MV-4-11 (cell line): ENCODE results near the gene GINS2.
A peak's percentile ranks its signal among the peaks of the same experiment; 100 is the strongest.

Experiments used
- DNase-seq: peaks from one replicate; lab custom pipeline; 2025; lab: John Stamatoyannopoulos, UW

Gene GINS2

DNA sequence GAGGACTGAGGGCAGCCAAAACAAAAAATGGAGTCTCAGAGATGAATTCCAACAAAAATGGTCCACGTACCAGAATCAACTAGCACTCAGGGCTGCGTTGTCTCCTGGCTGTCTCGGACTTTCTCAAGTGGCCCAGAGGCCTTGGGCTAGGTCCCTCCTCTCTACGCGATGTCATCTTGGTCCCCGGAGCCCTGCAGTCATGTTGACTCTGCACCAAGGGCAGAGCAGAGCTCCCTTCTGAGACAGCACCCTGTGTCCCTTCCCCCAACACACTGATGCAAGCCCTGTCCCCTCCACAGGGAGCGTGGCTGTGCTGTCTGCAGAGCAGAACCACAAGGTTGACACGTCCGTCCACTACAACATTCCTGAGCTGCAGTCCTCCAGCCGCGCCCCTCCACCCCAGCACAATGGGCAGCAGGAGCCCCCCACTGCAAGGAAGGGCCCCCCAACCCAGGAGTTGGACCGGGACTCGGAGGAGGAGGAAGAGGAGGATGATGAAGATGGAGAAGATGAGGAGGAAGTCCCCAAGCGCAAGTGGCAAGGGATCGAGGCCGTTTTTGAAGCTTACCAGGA is 20.8 kb downstream of the GINS2 start:
- no peak for DNase-seq

DNA sequence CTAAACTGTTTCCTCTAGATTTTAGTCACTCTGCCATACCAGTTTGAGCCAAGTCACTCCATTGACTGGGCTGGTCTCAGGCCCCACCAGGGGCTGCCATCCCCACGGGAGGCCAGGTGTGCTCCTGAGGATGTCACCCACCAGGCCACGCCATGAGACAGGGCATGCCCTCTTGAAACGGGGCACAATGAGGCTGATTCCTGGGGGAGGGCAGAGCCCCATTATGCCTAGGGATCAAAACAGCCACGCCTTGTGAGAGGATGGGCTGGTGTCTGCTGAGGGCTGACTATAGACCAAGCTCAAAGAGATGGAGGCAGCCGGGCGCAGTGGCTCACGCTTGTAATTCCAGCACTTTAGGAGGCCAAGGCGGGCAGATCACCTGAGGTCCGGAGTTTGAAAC is 21.5 kb downstream of the GINS2 start:
- no peak for DNase-seq

DNA sequence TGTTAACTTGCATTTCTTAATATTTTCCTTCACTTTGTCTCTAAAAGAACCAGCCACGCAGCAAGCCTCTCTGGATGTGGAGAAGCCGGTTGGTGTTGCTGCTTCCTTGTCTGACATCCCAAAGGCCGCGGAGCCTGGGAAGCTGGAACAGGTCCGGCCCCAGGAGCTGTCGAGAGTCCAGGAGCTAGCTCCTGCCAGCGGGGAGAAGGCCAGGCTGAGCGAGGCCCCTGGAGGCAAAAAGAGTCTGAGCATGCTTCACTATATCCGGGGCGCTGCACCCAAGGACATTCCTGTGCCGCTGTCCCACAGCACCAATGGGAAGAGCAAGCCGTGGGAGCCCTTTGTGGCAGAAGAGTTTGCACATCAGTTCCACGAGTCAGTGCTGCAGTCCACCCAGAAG is 22.8 kb downstream of the GINS2 start:
- no peak for DNase-seq

DNA sequence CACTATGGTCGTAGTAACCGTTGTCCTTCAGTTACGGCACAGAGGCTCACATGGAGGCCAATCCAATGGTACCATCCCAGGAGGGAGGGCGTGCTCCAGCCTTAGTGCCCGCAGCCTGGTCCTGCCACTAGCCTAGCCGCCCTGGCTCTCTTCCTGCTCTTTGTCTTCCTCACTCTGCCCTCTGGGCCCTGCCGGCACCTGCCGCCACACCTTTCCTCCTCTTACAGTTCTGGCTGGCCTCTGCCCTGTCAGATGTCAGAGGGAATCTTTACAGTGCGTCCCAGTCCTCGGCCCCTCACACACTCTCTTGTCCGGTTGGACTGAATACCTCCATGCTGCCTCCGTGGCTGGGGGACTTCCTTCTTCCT is 23.4 kb downstream of the GINS2 start:
- DNase-seq, result no peak

DNA sequence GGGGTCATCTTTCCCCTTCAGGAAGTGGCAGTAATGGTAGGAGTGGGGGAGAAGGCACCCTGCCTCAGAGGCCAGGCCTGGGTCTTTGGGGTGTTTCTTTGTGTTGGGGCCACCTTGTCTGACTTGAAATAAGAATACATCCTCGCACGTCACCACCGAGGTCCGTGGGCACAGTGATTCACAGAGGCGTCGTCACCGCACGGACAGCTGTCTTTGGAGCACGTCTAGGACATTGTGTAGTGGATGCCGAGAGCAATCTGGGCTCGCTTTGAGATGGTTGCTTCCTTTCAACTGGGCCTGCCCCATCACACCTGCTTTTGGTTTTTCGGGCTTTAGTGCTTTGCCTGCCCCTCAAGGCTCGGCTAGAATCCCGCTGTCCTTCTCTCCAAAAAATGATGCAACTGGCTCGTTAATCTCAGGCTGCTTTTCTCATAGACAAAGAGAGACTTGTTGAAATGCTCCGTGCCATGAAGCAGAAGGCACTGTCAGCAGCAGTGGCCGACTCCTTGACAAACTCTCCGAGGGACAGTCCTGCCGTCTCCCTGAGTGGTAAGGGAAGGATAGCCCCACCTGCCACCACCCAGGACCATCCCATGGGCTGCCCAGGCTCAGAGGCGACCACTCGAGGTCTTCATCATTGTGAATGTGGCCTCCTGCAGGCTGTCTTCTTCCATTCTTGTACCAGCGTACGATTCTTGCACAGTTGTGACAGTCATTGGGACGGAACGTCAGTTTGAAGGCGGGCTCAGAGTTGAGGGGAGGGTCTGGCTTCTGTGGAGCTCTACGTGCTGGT is 24.0 kb downstream of the GINS2 start:
- DNase-seq, result no peak

DNA sequence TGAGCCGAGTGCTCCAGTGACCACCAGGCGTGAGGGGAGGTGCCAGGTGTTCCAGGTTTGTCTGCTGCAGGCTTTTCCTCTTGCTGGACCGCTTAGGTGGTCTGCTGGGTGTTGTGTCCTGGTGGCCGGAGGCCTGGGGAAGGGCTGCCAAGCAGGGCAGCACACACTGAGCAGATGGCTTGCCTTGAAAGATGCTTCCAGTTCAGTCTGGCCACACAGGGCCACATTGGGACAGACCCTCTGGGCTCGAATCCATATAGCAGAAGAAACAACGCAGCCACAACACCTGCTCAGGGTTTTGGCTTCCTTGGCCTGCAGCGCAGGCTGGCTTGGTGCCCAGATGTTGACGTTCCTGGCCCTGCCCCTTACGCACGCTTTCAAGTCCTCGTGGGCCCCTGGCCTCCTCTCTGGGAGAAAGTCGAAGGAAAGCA is 24.8 kb downstream of the GINS2 start:
- no peak for DNase-seq

DNA sequence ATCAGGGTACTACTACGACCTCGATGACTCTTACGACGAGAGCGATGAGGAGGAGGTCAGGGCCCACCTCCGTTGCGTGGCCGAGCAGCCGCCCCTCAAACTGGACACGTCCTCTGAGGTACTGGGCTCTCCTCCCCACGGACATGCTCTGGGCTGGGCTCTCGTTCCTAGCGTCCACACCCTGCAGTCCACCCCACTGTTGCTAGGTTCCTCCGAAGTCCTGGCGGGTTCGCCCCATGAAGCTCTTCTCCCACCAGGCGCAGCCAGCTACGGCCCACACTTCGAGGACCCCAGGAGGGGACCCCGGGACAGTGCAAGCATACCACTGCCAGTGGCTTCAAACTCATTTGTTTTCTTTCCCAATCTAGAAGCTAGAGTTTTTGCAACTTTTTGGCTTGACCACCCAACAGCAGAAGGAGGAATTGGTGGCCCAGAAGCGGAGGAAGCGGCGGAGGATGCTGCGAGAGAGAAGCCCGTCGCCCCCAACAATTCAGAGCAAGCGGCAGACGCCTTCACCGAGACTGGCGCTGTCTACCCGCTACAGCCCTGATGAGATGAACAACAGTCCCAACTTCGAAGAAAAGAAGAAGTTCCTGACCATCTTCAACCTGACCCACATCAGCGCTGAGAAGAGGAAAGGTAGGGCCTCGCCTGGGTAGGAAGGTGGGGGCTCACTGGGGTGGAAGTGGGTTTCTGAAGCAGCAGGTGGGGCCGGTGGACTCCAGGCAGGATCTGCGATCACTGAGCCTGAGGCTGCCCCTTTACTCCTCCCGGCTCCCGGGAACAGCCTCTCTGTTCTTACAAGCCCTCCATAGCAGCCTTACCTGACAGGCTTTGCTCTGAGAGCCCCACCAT is 25.6 kb downstream of the GINS2 start:
- no peak for DNase-seq

DNA sequence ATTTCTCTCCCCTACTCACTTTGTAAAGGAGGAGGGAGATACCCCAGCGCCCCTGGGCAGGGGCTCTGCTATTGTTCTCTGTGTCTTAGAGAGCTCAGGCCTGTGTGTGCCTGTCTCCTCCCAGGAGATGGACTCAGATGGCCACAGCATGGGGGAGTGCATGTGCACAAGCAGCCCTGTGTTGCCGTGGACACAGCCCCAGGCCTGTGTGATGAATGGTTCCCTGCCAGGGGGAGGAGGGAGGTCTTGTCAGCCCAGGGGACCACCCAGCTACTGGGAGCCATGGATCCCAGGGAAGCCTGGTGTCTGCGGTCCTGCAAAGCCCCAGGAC is 26.3 kb downstream of the GINS2 start:
- no peak for DNase-seq

DNA sequence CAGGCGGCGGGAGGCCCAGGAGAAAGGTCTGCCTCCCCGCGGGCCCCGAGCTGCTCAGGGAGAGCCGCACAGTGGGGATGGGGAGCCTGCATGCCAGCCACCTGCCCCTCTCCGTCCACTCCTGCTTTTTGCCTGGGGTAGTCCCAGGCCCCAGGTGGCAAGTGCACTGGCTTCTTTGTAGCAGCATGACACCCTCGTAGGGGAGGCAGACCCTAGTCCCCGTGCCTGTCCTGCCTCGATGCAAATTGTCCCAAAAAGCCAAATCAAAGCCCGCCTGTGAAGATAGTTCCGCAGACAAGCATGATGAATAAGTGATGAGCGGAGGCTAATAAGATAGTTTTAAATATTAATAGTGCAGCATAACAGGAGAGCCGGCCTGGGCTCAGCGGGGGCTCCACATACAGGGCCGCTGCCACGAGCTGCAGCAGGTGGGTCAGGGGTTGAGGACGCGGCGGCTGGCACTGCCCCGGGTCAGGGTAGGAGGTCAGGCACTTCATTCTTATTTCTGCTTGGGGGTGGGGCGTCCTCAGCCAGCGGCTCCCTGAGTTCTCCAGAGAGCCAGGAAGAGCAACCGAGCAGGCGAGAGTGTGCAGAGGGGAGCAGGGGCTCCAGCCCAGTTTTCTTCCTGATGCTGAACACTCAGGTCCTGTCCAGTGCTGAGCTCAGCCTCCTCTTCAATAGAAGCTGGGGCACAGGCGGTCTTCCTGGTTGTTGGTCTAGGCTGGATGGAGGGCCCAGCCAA is 26.8 kb downstream of the GINS2 start:
- DNase-seq, result no peak

DNA sequence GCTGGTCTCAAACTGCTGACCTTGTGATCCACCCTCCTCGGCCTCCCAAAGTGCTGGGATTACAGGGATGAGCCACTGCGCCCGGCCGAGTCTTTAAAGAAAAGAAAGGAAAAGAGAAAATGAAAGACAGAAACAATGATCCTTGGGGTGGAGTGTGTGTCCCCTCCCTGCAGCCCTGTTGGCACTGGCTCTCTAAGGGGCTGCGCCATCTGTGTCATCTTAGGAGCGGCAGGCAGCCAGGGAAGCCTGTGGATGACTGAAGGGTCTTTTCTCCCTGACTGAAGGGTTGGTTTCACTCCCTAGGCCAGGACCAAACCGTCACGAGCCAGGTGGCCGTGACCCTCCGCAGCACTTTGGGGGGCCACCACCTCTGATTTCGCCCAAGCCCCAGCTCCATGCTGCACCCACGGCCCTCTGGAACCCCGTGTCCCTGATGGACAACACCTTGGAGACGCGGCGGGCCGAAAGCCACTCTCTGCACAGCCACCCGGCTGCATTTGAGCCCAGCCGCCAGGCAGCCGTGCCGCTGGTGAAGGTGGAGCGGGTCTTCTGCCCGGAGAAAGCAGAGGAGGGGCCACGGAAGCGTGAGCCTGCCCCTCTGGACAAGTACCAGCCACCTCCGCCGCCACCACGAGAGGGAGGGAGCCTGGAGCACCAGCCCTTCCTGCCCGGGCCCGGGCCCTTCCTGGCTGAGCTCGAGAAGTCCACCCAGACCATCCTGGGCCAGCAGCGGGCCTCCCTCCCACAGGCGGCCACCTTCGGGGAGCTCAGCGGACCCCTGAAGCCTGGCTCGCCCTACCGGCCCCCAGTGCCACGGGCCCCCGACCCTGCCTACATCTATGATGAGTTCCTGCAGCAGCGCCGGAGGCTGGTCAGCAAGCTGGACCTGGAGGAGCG is 27.7 kb downstream of the GINS2 start:
- no peak for DNase-seq

DNA sequence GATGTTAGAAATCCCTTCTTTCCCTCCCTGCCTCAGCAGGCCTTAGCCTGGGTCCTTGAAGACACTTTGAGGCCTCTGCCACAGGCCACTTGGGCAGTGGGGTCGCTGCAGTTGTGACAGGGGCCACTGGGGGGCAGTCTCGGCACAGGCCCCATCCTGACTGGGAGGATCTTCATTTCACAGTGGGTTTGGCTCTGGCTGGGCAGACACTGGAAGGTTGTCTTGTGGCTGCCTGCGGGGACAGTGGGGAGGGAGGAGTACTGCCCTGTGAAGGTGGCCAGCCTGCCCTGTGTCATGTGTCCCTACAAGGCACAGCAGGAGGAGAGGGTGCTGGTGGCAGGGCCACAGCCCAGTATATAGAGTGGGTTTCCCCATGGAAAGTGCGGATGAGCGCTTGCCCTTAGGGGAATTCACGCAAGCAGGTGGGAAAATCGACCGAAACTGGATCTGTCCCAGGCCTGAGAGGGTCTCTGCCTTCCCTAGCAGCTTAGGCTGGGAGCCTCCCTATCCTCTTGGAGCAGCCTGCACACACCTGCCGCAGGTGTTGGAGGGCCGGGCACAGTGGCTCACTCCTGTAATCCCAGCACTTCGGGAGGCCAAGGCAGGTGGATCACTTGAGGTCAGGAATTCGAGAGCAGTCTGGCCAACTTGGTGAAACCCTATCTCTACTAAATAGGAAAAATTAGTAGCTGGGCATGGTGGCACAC is 28.8 kb downstream of the GINS2 start:
- peak; percentile 51 for DNase-seq

DNA sequence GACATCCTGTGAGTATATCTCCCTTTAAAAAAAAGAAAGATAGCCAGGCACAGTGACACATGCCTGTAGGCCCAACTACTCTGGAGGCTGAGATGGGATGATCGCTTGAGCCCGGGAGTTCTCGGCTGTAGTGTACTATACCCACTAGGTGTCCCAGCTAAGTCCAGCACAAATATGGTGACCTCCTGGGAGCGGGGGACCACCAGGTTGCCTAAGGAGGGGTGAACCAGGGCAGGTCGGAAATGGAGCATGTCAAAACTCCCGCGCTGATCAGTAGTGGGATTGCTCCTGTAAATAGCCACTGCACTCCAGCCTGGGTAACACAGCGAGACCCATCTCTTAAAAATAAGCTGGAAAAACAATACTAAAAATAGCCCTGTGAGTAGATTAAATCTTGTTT is 29.4 kb downstream of the GINS2 start:
- DNase-seq, result no peak

DNA sequence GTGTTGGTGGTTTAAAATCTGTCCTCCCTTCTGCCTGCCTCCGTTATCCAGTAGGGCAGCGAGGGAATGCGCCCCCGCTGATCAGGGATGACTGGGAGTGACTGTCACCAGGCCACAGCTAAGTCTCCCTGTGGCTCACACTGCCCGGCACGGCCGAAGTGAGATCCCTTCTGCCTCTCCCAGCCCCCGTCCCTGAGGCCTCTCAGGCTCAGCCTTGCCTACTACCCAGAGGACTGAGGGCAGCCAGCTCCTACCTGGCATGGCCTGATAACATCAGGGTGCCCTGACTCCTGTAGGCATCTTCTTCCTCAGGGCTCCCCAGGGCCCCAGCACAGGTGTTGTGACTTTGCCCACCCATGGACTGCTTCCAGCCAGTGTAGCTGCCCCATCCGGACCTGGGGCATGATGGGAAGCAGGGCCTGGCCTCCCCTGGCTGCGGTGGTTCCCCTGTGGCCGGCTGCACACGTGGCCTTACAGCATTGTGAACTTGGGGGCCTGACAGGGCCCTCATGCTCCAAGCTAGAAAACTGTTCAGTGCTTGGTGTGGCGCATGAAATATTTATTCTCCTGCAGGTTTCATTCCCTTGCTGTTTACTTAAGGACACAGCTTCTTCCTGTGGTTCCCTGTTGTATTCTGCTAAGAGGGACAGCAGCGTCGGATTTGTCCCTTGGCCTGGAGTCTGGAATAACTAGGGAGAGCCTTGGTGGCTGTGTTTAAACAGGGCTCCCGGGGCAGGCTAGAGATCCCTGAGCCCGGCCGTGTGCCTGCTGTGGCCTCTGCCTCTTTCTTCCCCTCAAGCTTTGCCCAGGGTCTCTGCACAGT is 30.0 kb downstream of the GINS2 start:
- no peak for DNase-seq

DNA sequence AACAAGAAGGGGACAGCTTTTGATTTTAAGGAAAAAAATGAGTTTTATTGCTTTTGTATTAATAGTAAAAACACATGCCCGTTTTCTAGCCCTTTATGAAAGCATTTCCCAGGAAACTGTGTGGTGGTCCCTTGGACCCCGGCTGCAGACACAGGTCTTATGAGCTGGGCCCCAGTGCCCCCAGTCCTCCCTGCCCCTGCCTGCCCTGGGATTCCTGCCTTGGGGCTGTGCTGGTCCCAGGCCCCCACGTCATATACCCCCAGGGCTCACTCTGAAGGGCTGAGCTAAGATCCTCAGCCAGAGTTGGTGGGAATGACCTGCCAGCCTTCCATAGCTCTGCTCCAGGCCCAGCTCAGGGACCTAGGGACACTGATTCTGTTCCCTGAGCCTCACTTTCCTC is 30.8 kb downstream of the GINS2 start:
- no peak for DNase-seq

DNA sequence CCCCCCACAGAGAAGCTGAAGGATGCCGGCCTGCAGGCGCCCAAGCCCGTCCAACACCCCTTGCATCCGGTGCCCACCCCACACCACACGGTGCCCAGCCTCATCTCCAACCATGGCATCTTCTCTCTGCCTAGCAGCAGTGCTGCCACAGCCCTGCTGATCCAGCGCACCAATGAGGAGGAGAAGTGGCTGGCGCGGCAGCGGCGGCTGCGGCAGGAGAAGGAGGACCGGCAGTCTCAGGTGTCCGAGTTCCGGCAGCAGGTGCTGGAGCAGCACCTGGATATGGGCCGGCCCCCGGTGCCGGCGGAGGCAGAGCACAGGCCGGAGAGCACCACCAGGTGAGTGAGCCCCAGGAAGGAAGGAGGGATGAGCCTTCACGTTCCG is 31.5 kb downstream of the GINS2 start:
- no peak for DNase-seq

DNA sequence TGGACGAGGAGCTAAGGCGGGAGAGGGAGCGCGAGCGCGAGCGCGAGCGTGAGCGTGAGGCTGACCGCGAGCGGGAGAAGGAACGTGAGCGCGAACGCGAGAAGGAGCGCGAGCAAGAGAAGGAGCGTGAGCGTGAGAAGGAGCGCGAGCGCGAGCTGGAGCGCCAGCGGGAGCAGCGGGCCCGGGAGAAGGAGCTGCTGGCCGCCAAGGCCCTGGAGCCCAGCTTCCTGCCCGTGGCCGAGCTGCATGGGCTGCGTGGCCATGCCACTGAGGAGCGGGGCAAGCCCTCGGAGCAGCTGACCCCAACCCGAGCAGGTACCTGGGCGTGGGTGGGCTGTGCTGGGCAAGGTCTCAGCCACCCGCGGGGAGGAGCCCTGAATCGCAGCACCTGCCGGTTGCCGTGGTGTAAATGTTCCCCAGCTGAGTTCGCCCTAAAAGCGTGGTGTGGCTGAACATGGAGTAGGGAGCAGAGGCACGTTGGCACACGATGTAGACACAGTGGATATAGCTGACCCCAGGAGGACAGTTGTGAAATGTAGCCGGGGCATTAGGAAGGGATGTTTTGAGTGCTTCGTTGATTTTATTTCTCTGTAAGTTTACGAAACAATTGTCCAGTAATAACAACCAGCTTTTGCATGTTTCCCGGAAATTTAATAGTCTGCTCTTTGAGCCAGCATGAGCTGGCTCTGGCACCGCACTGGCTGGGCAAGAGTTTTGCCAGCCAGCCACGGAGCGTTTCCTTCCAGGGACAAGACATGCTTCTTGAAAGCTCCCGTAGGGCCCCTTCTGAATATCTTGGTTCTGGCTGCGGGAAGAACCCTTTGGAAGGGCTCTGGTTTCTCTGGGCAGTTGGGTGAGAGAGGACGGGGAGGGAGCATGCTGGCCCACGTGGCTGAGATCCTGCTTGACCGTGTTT is 32.1 kb downstream of the GINS2 start:
- no peak for DNase-seq

DNA sequence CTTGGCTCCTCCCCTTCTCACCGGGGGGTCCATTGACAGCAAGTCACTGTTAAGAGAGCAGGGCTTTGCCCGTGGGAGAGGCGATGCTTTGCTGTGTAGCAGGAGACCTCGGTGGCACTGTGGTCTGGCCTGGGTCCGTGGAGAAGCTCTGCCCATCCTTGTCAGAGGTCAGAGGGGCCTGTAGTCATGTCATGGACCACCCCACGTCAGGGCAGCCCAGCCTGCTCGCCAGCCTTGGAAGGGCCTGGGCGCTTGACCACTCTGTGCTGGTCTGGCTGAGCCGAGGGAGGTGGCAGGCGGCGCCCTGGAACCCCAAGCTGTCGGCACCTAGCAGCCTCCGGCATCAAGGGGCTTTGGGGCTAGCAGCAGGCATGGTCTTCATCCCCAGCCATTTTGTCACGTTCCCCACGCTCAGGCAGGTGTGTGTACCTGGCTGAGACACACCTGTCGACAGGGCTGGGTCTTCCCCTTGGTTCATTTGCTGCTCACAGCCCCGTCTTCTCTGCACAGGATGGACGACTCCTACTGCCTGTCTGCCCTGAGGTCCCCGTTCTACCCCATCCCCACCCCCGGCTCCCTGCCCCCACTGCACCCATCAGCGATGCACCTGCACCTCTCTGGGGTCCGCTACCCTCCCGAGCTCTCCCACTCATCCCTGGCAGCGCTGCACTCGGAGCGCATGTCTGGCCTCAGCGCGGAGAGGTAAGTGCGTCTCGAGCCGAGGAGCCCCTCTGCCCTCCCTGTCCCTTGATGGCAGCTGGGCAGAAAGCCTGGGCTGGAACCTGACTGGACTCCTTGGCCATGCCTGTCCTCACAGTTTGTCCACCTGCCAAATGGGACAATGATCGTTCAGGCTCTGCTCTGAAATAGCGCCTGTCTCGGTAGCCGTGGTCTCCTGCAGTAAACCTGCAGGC is 33.3 kb downstream of the GINS2 start:
- no peak for DNase-seq
